ENCODE measurements around the gene GRK1. TPM values are rescaled to one million over a fixed set of nuclear protein-coding genes. Genes with fewer than 3 reads are reported as not detected.

Gene GRK1
- total and polyA plus RNA-seq, 2 experiments from 2014 or later: 0.17 TPM; not detected in 1

DNA sequence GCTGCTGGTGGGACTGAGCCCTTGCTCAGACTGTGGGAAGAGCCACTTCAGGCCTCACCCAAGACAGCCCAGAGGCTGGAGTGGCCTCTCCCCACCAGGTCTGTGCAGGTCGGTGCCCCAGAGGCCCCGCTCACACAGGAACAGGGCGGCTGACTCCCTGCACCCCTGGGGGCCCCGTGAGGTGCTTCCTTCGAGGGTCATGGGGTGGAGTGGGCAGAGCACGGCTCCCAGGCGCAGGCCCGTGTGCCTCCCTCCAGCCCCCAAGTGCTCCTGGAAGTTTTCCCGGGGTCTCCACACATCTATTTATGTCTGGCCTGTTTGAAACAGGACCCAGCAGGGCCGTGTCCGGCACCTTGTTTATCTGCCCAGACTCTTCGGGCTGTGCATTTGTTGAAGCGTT is 82.5 kb downstream of the GRK1 start:
- no peak overlapping the region for H3K4me3 ChIP-seq
- WGBS (ENCODE audit: low lambda C conversion rate, missing lambda C conversion rate): 89% methylated on average over 13 of the region's 13 CpGs

GRCh38 chr13:113749967-113750366 is 82.9 kb downstream of the GRK1 start:
- H3K27me3 ChIP-seq: no peaks in the 10 kb centered on the region
- no peak overlapping the region for H3K27ac ChIP-seq
- H3K9me3 ChIP-seq (ENCODE audit: low read depth): no peaks in the 10 kb centered on the region
- 95% methylated on average over 11 of the region's 11 CpGs for WGBS (ENCODE audit: low lambda C conversion rate, missing lambda C conversion rate)
- H2AFZ ChIP-seq: no peak overlapping the region
- DNase-seq (ENCODE audit: low spot score): no peak
- no peak for TF ChIP-seq EZH2phosphoT487 (IDR thresholded peaks at IDR 0.05; ENCODE audit: low read depth, severe bottlenecking, unreplicated experiment)
- no peak for TF ChIP-seq EZH2 (IDR thresholded peaks at IDR 0.05; ENCODE audit: borderline replicate concordance)
- TF ChIP-seq CTCF (IDR thresholded peaks at IDR 0.05; ENCODE audit: poor library complexity): no peak
- peaks cover 2% of the 10 kb centered on the region for H3K4me1 ChIP-seq (ENCODE audit: insufficient read depth)
- H3K9me2 ChIP-seq (replicated peaks; ENCODE audit: insufficient read depth): no peaks in the 10 kb centered on the region
- no peaks in the 10 kb centered on the region for H3K36me3 ChIP-seq (replicated peaks; ENCODE audit: insufficient read depth, low read depth)
- H3K4me3 ChIP-seq: no peak overlapping the region
- H3K79me2 ChIP-seq: no peaks in the 10 kb centered on the region
- H4K20me1 ChIP-seq (ENCODE audit: insufficient read depth, poor library complexity, severe bottlenecking): no peaks in the 10 kb centered on the region
- no peak overlapping the region for H3K4me2 ChIP-seq

More for the DNA sequence above, 82.5 kb downstream of the GRK1 start:
- H4K20me1 ChIP-seq (ENCODE audit: insufficient read depth, poor library complexity, severe bottlenecking): no peaks in the 10 kb centered on the region
- no peak for DNase-seq (ENCODE audit: low spot score)
- H3K9me2 ChIP-seq (replicated peaks; ENCODE audit: insufficient read depth): no peaks in the 10 kb centered on the region
- H3K79me2 ChIP-seq: no peaks in the 10 kb centered on the region
- H3K4me1 ChIP-seq (ENCODE audit: insufficient read depth): peaks cover 2% of the 10 kb centered on the region
- H3K4me2 ChIP-seq: no peak overlapping the region
- H2AFZ ChIP-seq: no peak overlapping the region
- no peaks in the 10 kb centered on the region for H3K27me3 ChIP-seq
- no peak for TF ChIP-seq EZH2 (IDR thresholded peaks at IDR 0.05; ENCODE audit: borderline replicate concordance)
- no peak for TF ChIP-seq EZH2phosphoT487 (IDR thresholded peaks at IDR 0.05; ENCODE audit: low read depth, severe bottlenecking, unreplicated experiment)
- TF ChIP-seq CTCF (IDR thresholded peaks at IDR 0.05; ENCODE audit: poor library complexity): no peak
- no peaks in the 10 kb centered on the region for H3K9me3 ChIP-seq (ENCODE audit: low read depth)
- no peak overlapping the region for H3K27ac ChIP-seq
- H3K36me3 ChIP-seq (replicated peaks; ENCODE audit: insufficient read depth, low read depth): no peaks in the 10 kb centered on the region

DNA sequence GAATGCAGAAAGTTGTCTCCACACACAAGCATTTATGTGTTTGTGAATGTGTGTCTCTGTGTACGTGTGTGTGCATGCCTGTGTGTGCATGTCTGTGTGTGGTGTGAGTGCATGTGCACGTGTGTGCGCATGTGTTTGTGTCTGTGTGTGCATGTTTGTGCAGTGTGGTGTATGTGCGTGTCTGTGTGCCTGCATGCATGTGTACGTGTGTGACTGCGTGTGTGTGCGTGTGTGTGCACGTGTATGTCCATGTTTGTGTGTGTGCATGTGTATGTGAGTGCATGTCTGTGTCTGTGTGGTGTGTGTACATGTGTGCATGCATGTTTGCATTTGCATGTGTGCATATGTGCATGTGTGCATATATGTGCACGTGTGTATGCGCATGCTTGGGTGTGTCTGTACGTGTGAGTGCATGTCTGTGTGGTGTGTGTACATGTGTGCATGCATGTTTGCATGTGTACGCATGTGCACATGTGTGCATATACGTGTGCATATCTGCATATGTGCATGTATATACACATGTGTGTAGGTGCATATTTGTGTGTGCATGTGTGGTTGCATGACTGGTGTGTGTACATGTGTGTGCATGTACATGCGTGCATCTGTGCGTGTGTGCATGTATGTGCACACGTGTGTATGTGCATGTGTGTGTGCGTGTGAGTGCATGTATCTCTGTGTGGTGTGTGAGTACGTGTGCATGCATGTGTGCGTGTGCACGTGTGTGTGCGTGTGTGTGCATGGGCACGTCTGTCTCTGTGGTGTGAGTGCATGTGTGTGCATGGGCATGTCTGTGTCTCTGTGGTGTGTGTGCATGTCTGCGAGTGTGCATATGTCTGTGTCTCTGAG is 83.8 kb downstream of the GRK1 start:
- Histone ChIP-seq H4K20me1 (ENCODE audit: insufficient read depth, poor library complexity, severe bottlenecking) (no peaks in the 10 kb centered on the region), H3K4me2 (no peak overlapping the region), H3K27me3 (no peaks in the 10 kb centered on the region), H3K79me2 (no peaks in the 10 kb centered on the region), H3K27ac (no peak overlapping the region), H3K9me3 (ENCODE audit: low read depth) (no peaks in the 10 kb centered on the region), H2AFZ (no peak overlapping the region), H3K4me3 (no peak overlapping the region), H3K9me2 (replicated peaks; ENCODE audit: insufficient read depth) (no peaks in the 10 kb centered on the region), H3K36me3 (replicated peaks; ENCODE audit: insufficient read depth, low read depth) (no peaks in the 10 kb centered on the region), H3K4me1 (ENCODE audit: insufficient read depth) (peaks cover 2% of the 10 kb centered on the region)
- no peak for DNase-seq (ENCODE audit: low spot score)
- WGBS (ENCODE audit: low lambda C conversion rate, missing lambda C conversion rate): 90% methylated on average over 23 of the region's 23 CpGs
- no peak for TF ChIP-seq EZH2phosphoT487 (IDR thresholded peaks at IDR 0.05; ENCODE audit: low read depth, severe bottlenecking, unreplicated experiment)
- TF ChIP-seq CTCF (IDR thresholded peaks at IDR 0.05; ENCODE audit: poor library complexity): no peak
- no peak for TF ChIP-seq EZH2 (IDR thresholded peaks at IDR 0.05; ENCODE audit: borderline replicate concordance)

All from hepatocyte (in vitro differentiated cells).